B cell (primary cell): ENCODE data around the gene PRAMEF2. TPM values are rescaled to one million over a fixed set of nuclear protein-coding genes. Genes with fewer than 3 reads are reported as not detected.
"Not testable (repeated sequence)": the region's sequence is repeated elsewhere in the genome, so short reads cannot be mapped to it uniquely, and the experiment has no call there.

ENCODE experiments used
- ATAC-seq: fragments of 200-7000 bp; cut with Tn5 transposase; one replicate; pipeline ENCODE4 v1.10.0; 2021; ENCODE audit warnings: low read depth, mild to moderate bottlenecking, moderate number of reproducible peaks, moderate library complexity
- CTCF ChIA-PET: fragments of 350-600 bp; sonication (Branson Sonifier 250); formaldehyde crosslinking; loops from one replicate; lab custom pipeline; 2021; ENCODE audit warnings: antibody characterized with exemption, inconsistent platforms; lab: Charles Lee
- POLR2A ChIA-PET: fragments of 350-600 bp; sonication (Branson Sonifier 250); formaldehyde crosslinking; loops from one replicate; lab custom pipeline; 2021; ENCODE audit warnings: antibody characterized with exemption; lab: Charles Lee
- DNase-seq: peaks from one replicate; pipeline ENCODE4 v3.0.0; 2013
- H2AFZ ChIP-seq: 2 replicates; pipeline ENCODE4 v1.6.1; 2012; ENCODE audit warnings: mild to moderate bottlenecking, low read depth, low read length; ENCODE audit not compliant: insufficient read depth, poor library complexity, severe bottlenecking
- H3K27ac ChIP-seq, 2 donors: 1 replicate in 1 of 2; 2 replicates in 1 of 2; pipeline ENCODE4 v1.5.1; 2012 to 2013; ENCODE audit warnings: low read length in 2 of 2, mild to moderate bottlenecking in 2 of 2, moderate library complexity in 1 of 2
- H3K27me3 ChIP-seq, 4 experiments: fragments of 200-600 bp in 1 of 4; sonication (generic) in 1 of 4; replicated peaks in 1 of 4; 1 replicate in 2 of 4; 2 replicates in 2 of 4; pipeline versions ENCODE4 v1.6.1 to v1.7.0; 2013 to 2016; ENCODE audit warnings: low read length in 3 of 4, mild to moderate bottlenecking in 2 of 4, mixed read lengths in 1 of 4, moderate library complexity in 1 of 4; ENCODE audit not compliant: insufficient read depth in 4 of 4, control insufficient read depth in 3 of 4; ENCODE audit errors: control extremely low read depth in 1 of 4
- H3K36me3 ChIP-seq, 2 experiments: replicated peaks in 1 of 2; 1 replicate in 1 of 2; 2 replicates in 1 of 2; pipeline versions ENCODE4 v1.6.1 to v1.7.1; 2013; ENCODE audit warnings: low read length in 1 of 2; ENCODE audit not compliant: insufficient read depth in 2 of 2, control insufficient read depth in 1 of 2; ENCODE audit errors: control extremely low read depth in 1 of 2, extremely low read depth in 1 of 2
- H3K4me1 ChIP-seq, 2 donors: fragments of 200-600 bp in 1 of 2; sonication (generic) in 1 of 2; 1 replicate in 1 of 2; 2 replicates in 1 of 2; pipeline versions ENCODE4 v1.5.1 to v1.6.1; 2013 to 2017; ENCODE audit warnings: low read length in 2 of 2; ENCODE audit not compliant: control insufficient read depth in 2 of 2, insufficient read depth in 2 of 2
- H3K4me2 ChIP-seq: replicated peaks from 2 replicates; pipeline ENCODE3; 2012; ENCODE audit warnings: mild to moderate bottlenecking, low read depth, low read length; ENCODE audit not compliant: poor library complexity, severe bottlenecking
- H3K4me3 ChIP-seq, 5 experiments: fragments of 200-600 bp in 1 of 5; sonication (generic) in 1 of 5; 1 replicate in 3 of 5; 2 replicates in 2 of 5; pipeline versions ENCODE4 v1.5.1 to v1.7.0; 2011 to 2016; ENCODE audit warnings: low read length in 4 of 5, mild to moderate bottlenecking in 4 of 5, low read depth in 2 of 5, control low read depth in 1 of 5, moderate library complexity in 1 of 5; ENCODE audit not compliant: insufficient read depth in 1 of 5; ENCODE audit errors: control extremely low read depth in 1 of 5, extremely low read depth in 1 of 5
- H3K79me2 ChIP-seq: fragments of 200-600 bp; sonication (generic); one replicate; pipeline ENCODE4 v1.6.0; 2016; ENCODE audit warnings: low read length; ENCODE audit not compliant: control insufficient read depth, insufficient read depth
- H3K9ac ChIP-seq: fragments of 200-600 bp; sonication (generic); 2 replicates; pipeline ENCODE4 v1.6.1; 2017; ENCODE audit warnings: mild to moderate bottlenecking, low read length, moderate library complexity
- H3K9me3 ChIP-seq, 3 donors: one replicate each; pipeline versions ENCODE4 v1.6.1 to v1.7.1; 2013; ENCODE audit warnings: low read length in 2 of 3; ENCODE audit not compliant: control insufficient read depth in 2 of 3, insufficient read depth in 1 of 3; ENCODE audit errors: control extremely low read depth in 1 of 3
- H4K20me1 ChIP-seq: 2 replicates; pipeline ENCODE4 v1.6.0; 2012; ENCODE audit warnings: mild to moderate bottlenecking, low read length; ENCODE audit not compliant: insufficient read depth, control insufficient read depth, poor library complexity, severe bottlenecking
- H3K27ac Mint-ChIP-seq: one replicate; pipeline ENCODE4 v1.8.0; 2021; ENCODE audit warnings: mixed read lengths
- H3K27me3 Mint-ChIP-seq: one replicate; pipeline ENCODE4 v1.8.0; 2021; ENCODE audit warnings: mixed read lengths
- H3K4me1 Mint-ChIP-seq: one replicate; pipeline ENCODE4 v1.8.0; 2021; ENCODE audit warnings: mixed read lengths
- H3K4me3 Mint-ChIP-seq: one replicate; pipeline ENCODE4 v1.8.0; 2021; ENCODE audit warnings: mixed read lengths
- H3K9me3 Mint-ChIP-seq: one replicate; pipeline ENCODE4 v1.8.0; 2022; ENCODE audit warnings: mixed read lengths; ENCODE audit not compliant: insufficient read depth
- CTCF ChIP-seq: fragments of 200-600 bp; IDR thresholded peaks from one replicate; pipeline ENCODE4 v1.8.0; 2022; ENCODE audit warnings: antibody characterized with exemption, mild to moderate bottlenecking
- EZH2 ChIP-seq: IDR thresholded peaks from 2 replicates; pipeline ENCODE4 v1.6.1; 2012; ENCODE audit warnings: borderline replicate concordance, low read depth, mild to moderate bottlenecking, moderate library complexity, low read length; ENCODE audit not compliant: insufficient read depth, poor library complexity, severe bottlenecking
- WGBS: methylation state at CpG from one replicate; pipeline ENCODE4 v1.1.5; 2013; ENCODE audit warnings: missing lambda C conversion rate; ENCODE audit not compliant: insufficient coverage; 5-methylcytosine and 5-hydroxymethylcytosine counted together
- intact Hi-C: fragments of 100-400 bp; cut with micrococcal nuclease; formaldehyde crosslinking; loops from one replicate; pipeline ENCODE4 v1.10.0; 2022
- polyA plus RNA-seq: library from polyadenylated mRNA; depleted of rRNA; stranded (reverse); fragments of >200 nt; gene quantifications from 2 replicates; pipeline ENCODE4 v1.2.3, GENCODE V29; 2012
- total RNA-seq, 2 donors: library from RNA; stranded (reverse); fragments of 120-200 nt in 1 of 2; gene quantifications; 1 replicate in 1 of 2; 2 replicates in 1 of 2; pipeline versions ENCODE4 v1.2.3 to v1.2.4, GENCODE V29; 2013 to 2022

The PRAMEF2 gene
- total and polyA plus RNA-seq, 2 donors (not counting 1 experiment from before 2014, with no cell fraction given), result not detected

DNA sequence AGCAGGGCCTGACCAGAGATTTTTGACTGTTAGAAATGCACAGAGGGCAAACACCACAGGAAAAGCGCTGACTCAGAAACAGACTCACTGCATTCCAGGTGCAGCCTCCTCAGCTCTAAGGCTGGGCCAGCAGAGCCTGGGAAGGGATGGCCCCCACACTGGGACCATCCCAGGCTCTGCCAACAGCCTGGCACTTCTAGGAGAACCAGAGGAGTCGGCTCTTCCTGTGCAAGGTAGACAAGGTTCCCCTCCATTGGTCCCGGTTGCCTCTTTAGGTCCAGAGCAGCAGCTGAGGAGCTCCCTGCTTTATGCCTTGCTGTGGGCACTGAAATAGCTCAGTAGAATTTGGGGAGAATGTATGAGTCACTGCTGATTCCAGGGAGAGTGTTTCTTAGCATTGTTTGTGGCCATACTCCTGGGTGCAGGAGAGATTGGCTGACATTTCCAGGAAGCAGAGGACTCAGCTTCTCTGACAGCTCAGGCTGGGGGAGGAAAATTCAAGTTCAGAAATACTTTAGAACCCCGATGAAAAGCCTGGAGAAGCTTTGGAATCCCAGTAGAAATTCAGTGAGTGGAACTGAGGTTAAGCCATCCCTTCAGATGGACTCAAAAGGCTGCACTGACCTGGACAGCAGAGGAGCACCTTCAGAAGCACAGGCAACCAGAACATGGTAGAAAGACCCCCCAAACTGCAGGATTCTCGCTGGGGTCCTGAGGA, 46.0 kb upstream of the PRAMEF2 start:
- Histone ChIP-seq H3K4me1 (no peaks in the 10 kb centered on the region), H3K4me2 (no peak overlapping the region), H3K27me3 (peaks cover 0 to 8% (median 0%) of the 10 kb centered on the region in 4 experiments), H3K4me3 (no peak overlapping the region), H4K20me1 (no peaks in the 10 kb centered on the region), H3K36me3 (no peaks in the 10 kb centered on the region), H3K9ac (no peak overlapping the region), H3K27ac (no peak overlapping the region), H3K9me3 (peaks cover 0 to 4% (median 0%) of the 10 kb centered on the region in 3 donors), H2AFZ (no peak overlapping the region), H3K79me2 (no peaks in the 10 kb centered on the region)
- ChIA-PET CTCF (no interaction called here), POLR2A (no interaction called here)
- Mint-ChIP-seq H3K27me3 (peaks cover 20% of the 10 kb centered on the region), H3K9me3 (peaks cover 6% of the 10 kb centered on the region), H3K4me1 (no peaks in the 10 kb centered on the region), H3K27ac (no peak overlapping the region), H3K4me3 (no peak overlapping the region)
- WGBS, result 63% methylated on average over 4 of the region's 5 CpGs
- no peak for TF ChIP-seq EZH2
- no peak for TF ChIP-seq CTCF
- ATAC-seq, result no peak
- no peak for DNase-seq
- intact Hi-C loops, result no loop called here

DNA sequence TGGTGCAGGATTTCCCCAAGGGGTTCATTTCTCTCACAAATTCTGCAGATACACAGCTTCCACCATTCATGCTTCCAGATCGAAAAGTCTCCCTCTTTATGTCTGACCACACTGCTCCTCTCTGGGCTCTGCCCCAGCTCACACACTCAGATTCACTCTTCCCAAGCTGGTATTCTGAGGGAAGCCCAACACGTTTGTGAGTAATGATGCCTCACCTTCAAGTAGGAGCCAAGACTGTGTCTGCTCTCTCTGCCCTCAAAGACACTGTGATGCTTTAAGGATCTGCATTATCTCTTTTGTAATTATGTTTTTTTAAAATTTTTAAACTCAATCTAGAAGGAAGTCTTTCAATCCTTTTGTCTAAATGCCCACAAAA, 45.5 kb upstream of the PRAMEF2 start:
- no peak overlapping the region for H2AFZ ChIP-seq
- DNase-seq (no peak), ATAC-seq (no peak)
- H3K27ac ChIP-seq, result no peak overlapping the region
- POLR2A ChIA-PET, result no interaction called here
- CTCF ChIA-PET, result no interaction called here
- Mint-ChIP-seq H3K9me3 (peaks cover 4% of the 10 kb centered on the region), H3K27me3 (peaks cover 17% of the 10 kb centered on the region), H3K4me1 (no peaks in the 10 kb centered on the region), H3K27ac (no peak overlapping the region), H3K4me3 (no peak overlapping the region)
- no peak for TF ChIP-seq EZH2
- H3K9ac ChIP-seq, result no peak overlapping the region
- H3K9me3 ChIP-seq, result peaks cover 0 to 4% (median 0%) of the 10 kb centered on the region in 3 donors
- intact Hi-C loops, result no loop called here
- WGBS, result 100% methylated on average over 1 of the region's 2 CpGs
- no peaks in the 10 kb centered on the region for H3K79me2 ChIP-seq
- H3K36me3 ChIP-seq, result no peaks in the 10 kb centered on the region
- no peaks in the 10 kb centered on the region for H4K20me1 ChIP-seq
- H3K4me1 ChIP-seq, result no peaks in the 10 kb centered on the region
- H3K4me3 ChIP-seq, result no peak overlapping the region
- no peak overlapping the region for H3K4me2 ChIP-seq
- H3K27me3 ChIP-seq, result peaks cover 0 to 8% (median 0%) of the 10 kb centered on the region in 4 experiments

DNA sequence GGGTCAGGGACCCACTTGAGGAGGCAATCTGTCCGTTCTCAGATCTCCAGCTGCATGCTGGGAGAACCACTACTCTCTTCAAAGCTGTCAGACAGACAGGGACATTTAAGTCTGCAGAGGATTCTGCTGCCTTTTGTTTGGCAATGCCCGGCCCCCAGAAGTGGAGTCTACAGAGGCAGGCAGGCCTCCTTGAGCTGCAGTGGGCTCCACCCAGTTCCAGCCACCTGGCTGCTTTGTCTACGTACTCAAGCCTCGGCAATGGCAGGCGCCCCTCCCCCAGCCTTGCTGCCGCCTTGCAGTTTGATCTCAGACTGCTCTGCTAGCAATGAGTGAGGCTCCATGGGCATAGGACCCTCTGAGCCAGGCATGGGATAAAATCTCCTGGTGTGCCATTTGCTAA, 37.8 kb upstream of the PRAMEF2 start:
- CTCF ChIA-PET, H3K27ac ChIP-seq, POLR2A ChIA-PET, H3K79me2 ChIP-seq, H3K4me1 ChIP-seq, H3K9me3 Mint-ChIP-seq, ATAC-seq, intact Hi-C loops, H3K36me3 ChIP-seq, H3K27me3 ChIP-seq, H3K4me3 ChIP-seq, H3K27ac Mint-ChIP-seq, H3K4me2 ChIP-seq, H3K27me3 Mint-ChIP-seq, H4K20me1 ChIP-seq, H3K4me3 Mint-ChIP-seq, DNase-seq, H2AFZ ChIP-seq, H3K9ac ChIP-seq, H3K4me1 Mint-ChIP-seq, H3K9me3 ChIP-seq: not testable (repeated sequence)
- WGBS, result 82% methylated on average over 6 of the region's 6 CpGs
